Lower lobe of right lung (tissue), 2 donors: Measurements from ENCODE around the gene ARID3B. TPM values are rescaled to one million over a fixed set of nuclear protein-coding genes. Genes with fewer than 3 reads are reported as not detected.
"Not testable (repeated sequence)": the region's sequence is repeated elsewhere in the genome, so short reads cannot be mapped to it uniquely, and the experiment has no call there.

Experiments
- ATAC-seq, 2 donors: fragments of 200-7000 bp; cut with Tn5 transposase; one replicate each; pipeline ENCODE4 v1.9.1; 2020 to 2022; ENCODE audit warnings: mild to moderate bottlenecking in 2 of 2, moderate library complexity in 2 of 2
- DNase-seq: peaks from one replicate; pipeline ENCODE4 v3.0.0-alpha.2; 2020
- H3K27ac ChIP-seq: fragments of 200-600 bp; one replicate; pipeline ENCODE4 v1.8.0; 2022
- H3K27me3 ChIP-seq: fragments of 200-600 bp; one replicate; pipeline ENCODE4 v1.8.0; 2022; ENCODE audit warnings: low read depth
- H3K36me3 ChIP-seq: fragments of 200-600 bp; one replicate; pipeline ENCODE4 v1.8.0; 2022; ENCODE audit warnings: mild to moderate bottlenecking
- H3K4me1 ChIP-seq: fragments of 200-600 bp; one replicate; pipeline ENCODE4 v1.8.0; 2022
- H3K4me3 ChIP-seq: fragments of 200-600 bp; one replicate; pipeline ENCODE4 v1.8.0; 2022; ENCODE audit warnings: mild to moderate bottlenecking
- H3K9me3 ChIP-seq: fragments of 200-600 bp; one replicate; pipeline ENCODE4 v1.8.0; 2022
- intact Hi-C: fragments of 100-400 bp; cut with DNase I; formaldehyde crosslinking; loops from one replicate; pipeline ENCODE4 v1.11.0; 2022
- total RNA-seq: library from RNA; stranded (reverse); fragmentation: NEBNext Ultra II Directional; extraction: Animal tissue kit (Norgen Biotek cat#: 25700); gene quantifications from one replicate; pipeline ENCODE4 v1.2.1, GENCODE V29; 2021
- TF ChIP-seq, protein P1 (sequence below): fragments of 200-600 bp; IDR thresholded peaks from one replicate; pipeline ENCODE4 v1.8.0; 2022; ENCODE audit warnings: antibody characterized with exemption, mild to moderate bottlenecking
- donor health status: DM: no; HTN: yes; CAD: no; lungs with severe emphysema.

The ARID3B gene
- total RNA-seq, 1 donor from 2014 or later: 11.1 TPM

DNA sequence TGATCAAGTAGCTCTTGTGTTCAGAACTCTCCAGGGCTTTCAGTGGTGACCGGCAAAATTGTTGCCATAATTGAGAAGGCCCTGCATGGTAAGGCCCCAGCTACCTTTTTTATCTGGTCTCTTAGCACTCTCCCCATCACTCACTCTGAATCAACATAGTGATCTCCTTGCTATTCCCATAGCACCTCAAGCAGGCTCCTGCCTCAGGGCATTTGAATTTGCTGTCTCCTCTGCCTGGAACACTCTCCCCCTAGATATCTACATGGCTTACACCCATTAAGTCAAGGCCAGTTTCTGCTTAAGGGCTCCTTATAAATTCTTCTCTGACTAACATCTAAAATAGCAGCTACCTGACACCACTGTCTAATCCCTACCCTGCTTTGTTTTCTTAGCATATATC, 3.3 kb upstream of the ARID3B start:
- TF ChIP-seq, protein P1, sequence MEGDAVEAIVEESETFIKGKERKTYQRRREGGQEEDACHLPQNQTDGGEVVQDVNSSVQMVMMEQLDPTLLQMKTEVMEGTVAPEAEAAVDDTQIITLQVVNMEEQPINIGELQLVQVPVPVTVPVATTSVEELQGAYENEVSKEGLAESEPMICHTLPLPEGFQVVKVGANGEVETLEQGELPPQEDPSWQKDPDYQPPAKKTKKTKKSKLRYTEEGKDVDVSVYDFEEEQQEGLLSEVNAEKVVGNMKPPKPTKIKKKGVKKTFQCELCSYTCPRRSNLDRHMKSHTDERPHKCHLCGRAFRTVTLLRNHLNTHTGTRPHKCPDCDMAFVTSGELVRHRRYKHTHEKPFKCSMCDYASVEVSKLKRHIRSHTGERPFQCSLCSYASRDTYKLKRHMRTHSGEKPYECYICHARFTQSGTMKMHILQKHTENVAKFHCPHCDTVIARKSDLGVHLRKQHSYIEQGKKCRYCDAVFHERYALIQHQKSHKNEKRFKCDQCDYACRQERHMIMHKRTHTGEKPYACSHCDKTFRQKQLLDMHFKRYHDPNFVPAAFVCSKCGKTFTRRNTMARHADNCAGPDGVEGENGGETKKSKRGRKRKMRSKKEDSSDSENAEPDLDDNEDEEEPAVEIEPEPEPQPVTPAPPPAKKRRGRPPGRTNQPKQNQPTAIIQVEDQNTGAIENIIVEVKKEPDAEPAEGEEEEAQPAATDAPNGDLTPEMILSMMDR: no peak
- DNase-seq (no peak), ATAC-seq (no peak)
- Histone ChIP-seq H3K36me3 (no peaks in the 10 kb centered on the region), H3K4me1 (peaks cover 19% of the 10 kb centered on the region), H3K27me3 (no peaks in the 10 kb centered on the region), H3K9me3 (no peaks in the 10 kb centered on the region), H3K27ac (no peak overlapping the region), H3K4me3 (no peak overlapping the region)
- intact Hi-C loops: no loop called here

DNA sequence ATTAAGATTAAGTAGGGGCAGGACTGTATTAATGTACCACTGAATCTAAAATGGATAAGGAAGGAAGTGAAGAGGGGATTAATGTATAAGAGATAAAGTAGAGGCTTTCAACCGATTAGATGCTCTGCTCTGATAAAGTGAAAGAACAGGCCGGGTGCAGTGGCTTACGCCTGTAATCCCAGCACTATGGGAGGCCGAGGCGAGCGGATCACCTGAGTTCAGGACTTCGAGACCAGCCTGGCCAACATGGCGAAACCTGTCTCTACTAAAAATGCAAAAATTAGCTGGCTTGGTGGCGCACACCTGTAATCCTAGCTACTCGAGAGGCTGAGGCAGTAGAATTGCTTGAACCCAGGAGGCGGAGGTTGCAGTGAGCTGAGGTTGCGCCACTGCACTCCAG, 1.5 kb upstream of the ARID3B start:
- H3K27ac ChIP-seq, intact Hi-C loops, H3K27me3 ChIP-seq, ATAC-seq, DNase-seq, H3K36me3 ChIP-seq, H3K9me3 ChIP-seq, H3K4me3 ChIP-seq: not testable (repeated sequence)
- H3K4me1 ChIP-seq: peaks cover 27% of the 10 kb centered on the region

GRCh38 chr15:74540161-74540760, 759 bp upstream of the ARID3B start:
- Histone ChIP-seq H3K27me3 (no peaks in the 10 kb centered on the region), H3K9me3 (no peaks in the 10 kb centered on the region), H3K36me3 (peaks cover 7% of the 10 kb centered on the region), H3K27ac (peak overlapping the region; percentile 78), H3K4me1 (peaks cover 34% of the 10 kb centered on the region), H3K4me3 (peak overlapping the region; percentile 89)
- ATAC-seq: no peak
- DNase-seq: no peak
- TF ChIP-seq, protein P1: no peak
- intact Hi-C loops: no loop called here

- peak; percentile 50 for DNase-seq
- ATAC-seq: peak; percentile 45 to 75
- Histone ChIP-seq H3K36me3 (peaks cover 7% of the 10 kb centered on the region), H3K9me3 (no peaks in the 10 kb centered on the region), H3K4me3 (peak overlapping the region; percentile 89), H3K27me3 (no peaks in the 10 kb centered on the region), H3K27ac (peak overlapping the region; percentile 86), H3K4me1 (peaks cover 48% of the 10 kb centered on the region)
- intact Hi-C loops: no loop called here
- TF ChIP-seq, protein P1: no peak
Observed at GRCh38 chr15:74541494-74542165, 610 bp downstream of the ARID3B start.

GRCh38 chr15:74542166-74543042, 1.4 kb downstream of the ARID3B start:
- Histone ChIP-seq H3K4me3 (peak overlapping the region; percentile 89), H3K36me3 (peaks cover 7% of the 10 kb centered on the region), H3K4me1 (peaks cover 55% of the 10 kb centered on the region), H3K9me3 (no peaks in the 10 kb centered on the region), H3K27ac (peak overlapping the region; percentile 86), H3K27me3 (no peaks in the 10 kb centered on the region)
- TF ChIP-seq, protein P1: no peak
- intact Hi-C loops: no loop called here
- no peak for DNase-seq
- ATAC-seq: no peak
